ENCODE measurements around the gene CYP39A1. TPM values are rescaled to one million over a fixed set of nuclear protein-coding genes. Genes with fewer than 3 reads are reported as not detected.

Gene CYP39A1
- total and polyA plus RNA-seq, 10 of the 15 experiments (the other 5 are each of a cell fraction or from before 2014, with no cell fraction given) = not detected

DNA sequence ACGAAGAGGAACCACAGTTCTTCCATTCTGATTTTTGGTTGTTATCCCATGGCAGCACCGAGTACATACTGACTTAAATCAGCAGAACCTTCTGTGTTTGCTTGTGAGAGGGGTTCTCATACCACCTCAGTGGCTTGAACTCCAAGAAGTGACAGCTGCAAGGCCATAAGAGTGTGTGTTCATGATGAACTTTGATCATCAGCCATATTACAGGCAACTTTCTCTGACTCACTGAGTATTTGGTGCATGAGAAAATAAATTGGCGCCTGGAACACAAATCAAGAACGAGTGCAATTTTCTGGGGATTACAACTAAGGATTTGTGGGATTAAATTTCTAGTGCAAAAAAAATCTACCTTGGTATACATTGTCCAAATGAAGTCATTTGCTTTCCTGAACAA, 68.9 kb downstream of the CYP39A1 start:
- CTCF ChIA-PET = no interaction called here
- Histone ChIP-seq H3K79me2 (ENCODE audit: control insufficient read depth, insufficient read depth, low read length) (no peaks in the 10 kb centered on the region), H2AFZ (ENCODE audit: control insufficient read depth, low read depth, low read length) (no peak overlapping the region), H3K27me3 (replicated peaks in 1 of 2; ENCODE audit: control insufficient read depth in 2 of 2, insufficient read depth in 2 of 2, low read length in 1 of 2) (no peaks in the 10 kb centered on the region; a peak in 1 of 4 replicates), H3K36me3 (ENCODE audit: control insufficient read depth in 2 of 2, insufficient read depth in 2 of 2, low read length in 1 of 2) (no peaks in the 10 kb centered on the region), H3K4me3 (no peak overlapping the region), H3K9ac (ENCODE audit: control insufficient read depth, insufficient read depth, low read length) (no peak overlapping the region), H3K4me1 (ENCODE audit: control insufficient read depth, insufficient read depth, low read length) (no peaks in the 10 kb centered on the region), H3K9me3 (replicated peaks; ENCODE audit: control insufficient read depth, insufficient read depth, low read length) (no peaks in the 10 kb centered on the region; the same call in 2 of the 3 replicates), H3K4me2 (ENCODE audit: control insufficient read depth, insufficient read depth) (no peak overlapping the region), H4K20me1 (ENCODE audit: control insufficient read depth, insufficient read depth) (no peaks in the 10 kb centered on the region), H3K27ac (ENCODE audit: control insufficient read depth, insufficient read depth) (no peak overlapping the region)
- 17% methylated on average over 4 of the region's 4 CpGs for WGBS (ENCODE audit: insufficient coverage, insufficient replicate concordance, low lambda C conversion rate, missing lambda C conversion rate)
- SMC1A ChIA-PET (ENCODE audit: uncharacterized antibody, unreplicated experiment) = interaction anchor here (0.8 kb wide), 1 partner anchor 129 kb away, joined by 3 read pairs; no protein-coding TSS in a partner anchor
- no peak for TF ChIP-seq CREB1 (IDR thresholded peaks at IDR 0.05; ENCODE audit: low read depth)
- TF ChIP-seq, protein P1, sequence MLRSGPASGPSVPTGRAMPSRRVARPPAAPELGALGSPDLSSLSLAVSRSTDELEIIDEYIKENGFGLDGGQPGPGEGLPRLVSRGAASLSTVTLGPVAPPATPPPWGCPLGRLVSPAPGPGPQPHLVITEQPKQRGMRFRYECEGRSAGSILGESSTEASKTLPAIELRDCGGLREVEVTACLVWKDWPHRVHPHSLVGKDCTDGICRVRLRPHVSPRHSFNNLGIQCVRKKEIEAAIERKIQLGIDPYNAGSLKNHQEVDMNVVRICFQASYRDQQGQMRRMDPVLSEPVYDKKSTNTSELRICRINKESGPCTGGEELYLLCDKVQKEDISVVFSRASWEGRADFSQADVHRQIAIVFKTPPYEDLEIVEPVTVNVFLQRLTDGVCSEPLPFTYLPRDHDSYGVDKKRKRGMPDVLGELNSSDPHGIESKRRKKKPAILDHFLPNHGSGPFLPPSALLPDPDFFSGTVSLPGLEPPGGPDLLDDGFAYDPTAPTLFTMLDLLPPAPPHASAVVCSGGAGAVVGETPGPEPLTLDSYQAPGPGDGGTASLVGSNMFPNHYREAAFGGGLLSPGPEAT (IDR thresholded peaks at IDR 0.05; ENCODE audit: low read depth) = no peak
- no peak for TF ChIP-seq EGR1 (IDR thresholded peaks at IDR 0.05; ENCODE audit: borderline replicate concordance in 1 of 2, low read depth in 2 of 2, low read length in 2 of 2)
- in situ Hi-C loops (cut with MboI) = no loop called here
- POLR2A ChIA-PET = no interaction called here
- intact Hi-C loops (cut with micrococcal nuclease; ENCODE audit: unreplicated experiment) = no loop called here
- no peak for DNase-seq (ENCODE audit: low read depth, low spot score)
- ATAC-seq = no peak
- BruUV-seq (replicated peaks) = no TSS peak
- RAD21 ChIA-PET (ENCODE audit: unreplicated experiment) = no interaction called here
- no peak for FAIRE-seq

DNA sequence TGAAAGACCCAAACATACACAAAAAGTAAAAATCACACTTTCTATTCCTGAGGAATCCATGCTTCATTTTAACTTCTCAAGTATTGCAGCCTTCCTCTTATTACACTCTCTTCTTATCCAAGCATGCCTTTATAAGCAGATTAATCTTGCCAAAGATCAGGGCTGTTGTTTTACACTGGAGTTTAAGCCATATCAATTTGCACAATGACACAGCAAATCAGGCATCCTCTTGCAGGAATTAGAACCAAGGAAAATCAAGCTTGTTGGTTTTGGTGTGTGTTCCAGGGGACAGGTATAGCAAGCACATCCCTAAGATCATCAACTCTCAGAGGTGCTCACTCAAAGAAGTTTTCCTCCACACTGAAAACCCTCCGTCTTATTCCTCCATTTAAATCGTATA, 69.5 kb downstream of the CYP39A1 start:
- no peak for ATAC-seq
- no peak overlapping the region for H3K4me3 ChIP-seq
- ChIA-PET POLR2A (no interaction called here), SMC1A (ENCODE audit: uncharacterized antibody, unreplicated experiment) (interaction anchor here (0.8 kb wide), 1 partner anchor 130 kb away, joined by 3 read pairs; no protein-coding TSS in a partner anchor), RAD21 (ENCODE audit: unreplicated experiment) (no interaction called here), CTCF (no interaction called here)
- TF ChIP-seq ZZZ3 (IDR thresholded peaks at IDR 0.05; ENCODE audit: control insufficient read depth, insufficient read length, low read depth) (no peak), IRF4 (IDR thresholded peaks at IDR 0.05; ENCODE audit: low read depth, low read length) (no peak), BHLHE40 (IDR thresholded peaks at IDR 0.05; ENCODE audit: borderline replicate concordance in 1 of 2, low read depth in 2 of 2, low read length in 1 of 2) (no peak), ZBED1 (IDR thresholded peaks at IDR 0.05; ENCODE audit: borderline replicate concordance) (no peak), MYB (IDR thresholded peaks at IDR 0.05; ENCODE audit: borderline replicate concordance, low read depth, low read length) (no peak)
- intact Hi-C loops (cut with micrococcal nuclease; ENCODE audit: unreplicated experiment) (no loop called here), in situ Hi-C loops (cut with MboI) (no loop called here)
- DNase-seq (ENCODE audit: low read depth, low spot score) = no peak
- no peaks in the 10 kb centered on the region; a peak in 1 of 4 replicates for H3K27me3 ChIP-seq (replicated peaks in 1 of 2; ENCODE audit: control insufficient read depth in 2 of 2, insufficient read depth in 2 of 2, low read length in 1 of 2)
- 17% methylated on average over 2 of the region's 2 CpGs for WGBS (ENCODE audit: insufficient coverage, insufficient replicate concordance, low lambda C conversion rate, missing lambda C conversion rate)
- no peak overlapping the region for H3K27ac ChIP-seq (ENCODE audit: control insufficient read depth, insufficient read depth)
- no peak for FAIRE-seq
- H3K79me2 ChIP-seq (ENCODE audit: control insufficient read depth, insufficient read depth, low read length) = no peaks in the 10 kb centered on the region
- H3K9ac ChIP-seq (ENCODE audit: control insufficient read depth, insufficient read depth, low read length) = no peak overlapping the region
- H2AFZ ChIP-seq (ENCODE audit: control insufficient read depth, low read depth, low read length) = no peak overlapping the region
- H3K36me3 ChIP-seq (ENCODE audit: control insufficient read depth in 2 of 2, insufficient read depth in 2 of 2, low read length in 1 of 2) = no peaks in the 10 kb centered on the region
- no peak overlapping the region for H3K4me2 ChIP-seq (ENCODE audit: control insufficient read depth, insufficient read depth)
- no peaks in the 10 kb centered on the region; the same call in 2 of the 3 replicates for H3K9me3 ChIP-seq (replicated peaks; ENCODE audit: control insufficient read depth, insufficient read depth, low read length)
- no peaks in the 10 kb centered on the region for H3K4me1 ChIP-seq (ENCODE audit: control insufficient read depth, insufficient read depth, low read length)
- no peaks in the 10 kb centered on the region for H4K20me1 ChIP-seq (ENCODE audit: control insufficient read depth, insufficient read depth)
- no TSS peak for BruUV-seq (replicated peaks)

All from GM12878 (cell line).